Ishikawa (cell line): ENCODE results near the gene KRTAP4-9.
A peak's percentile ranks its signal among the peaks of the same experiment; 100 is the strongest.

Experiments used
- CEBPB ChIP-seq: IDR thresholded peaks from 2 replicates; pipeline ENCODE4 v1.6.1; 2012
- CREB1 ChIP-seq: IDR thresholded peaks from 2 replicates; pipeline ENCODE4 v1.6.1; 2012; ENCODE audit warnings: low read depth
- EGR1 ChIP-seq: IDR thresholded peaks from 2 replicates; pipeline ENCODE4 v1.6.1; 2012
- EP300 ChIP-seq: IDR thresholded peaks from 2 replicates; pipeline ENCODE4 v1.6.1; 2012; ENCODE audit warnings: borderline replicate concordance
- FOXM1 ChIP-seq: IDR thresholded peaks from 2 replicates; pipeline ENCODE4 v1.6.1; 2012; ENCODE audit warnings: low read depth, borderline replicate concordance
- NFIC ChIP-seq: IDR thresholded peaks from 2 replicates; pipeline ENCODE4 v1.6.1; 2012
- RAD21 ChIP-seq: IDR thresholded peaks from 2 replicates; pipeline ENCODE4 v1.6.1; 2012; ENCODE audit warnings: low read depth
- TAF1 ChIP-seq: IDR thresholded peaks from 2 replicates; pipeline ENCODE4 v1.6.1; 2012; ENCODE audit warnings: low read depth, mild to moderate bottlenecking
- TCF12 ChIP-seq: IDR thresholded peaks from 2 replicates; pipeline ENCODE4 v1.6.1; 2012; ENCODE audit warnings: low read depth
- TEAD4 ChIP-seq: IDR thresholded peaks from 2 replicates; pipeline ENCODE4 v1.6.1; 2012
- YY1 ChIP-seq: IDR thresholded peaks from 2 replicates; pipeline ENCODE4 v1.6.1; 2012; ENCODE audit warnings: low read depth
- ZBTB7A ChIP-seq: IDR thresholded peaks from 2 replicates; pipeline ENCODE4 v1.6.1; 2012; ENCODE audit warnings: low read depth
- TF ChIP-seq, protein P1 (sequence below): IDR thresholded peaks from 2 replicates; pipeline ENCODE4 v1.6.1; 2012
- TF ChIP-seq, protein P2 (sequence below): IDR thresholded peaks from 2 replicates; pipeline ENCODE4 v1.6.1; 2012; ENCODE audit warnings: low read depth, mild to moderate bottlenecking
- TF ChIP-seq, protein P3 (sequence below): IDR thresholded peaks from 2 replicates; pipeline ENCODE4 v1.6.1; 2012

KRTAP4-9 gene

DNA sequence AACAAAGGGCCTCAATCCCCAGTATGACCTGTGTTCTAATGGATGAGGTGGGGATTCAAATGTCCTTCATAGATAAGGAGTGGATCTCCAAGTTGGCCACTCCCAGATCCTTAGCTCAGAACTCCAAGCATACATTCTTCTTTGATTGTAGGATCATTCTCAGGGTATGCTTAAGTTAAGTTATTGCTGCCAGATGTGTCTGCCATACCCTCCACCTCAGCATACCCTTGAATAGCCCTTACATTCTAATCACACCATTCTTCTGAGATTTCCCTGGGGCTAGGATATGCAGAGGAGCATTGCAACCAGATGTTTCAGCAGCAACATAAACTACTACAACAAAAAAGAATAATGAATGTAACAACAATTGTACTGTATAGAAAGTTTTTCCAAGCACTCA, 37.9 kb upstream of the KRTAP4-9 start:
- TF ChIP-seq, protein P1, sequence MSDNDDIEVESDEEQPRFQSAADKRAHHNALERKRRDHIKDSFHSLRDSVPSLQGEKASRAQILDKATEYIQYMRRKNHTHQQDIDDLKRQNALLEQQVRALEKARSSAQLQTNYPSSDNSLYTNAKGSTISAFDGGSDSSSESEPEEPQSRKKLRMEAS = no peak
- TF ChIP-seq NFIC (no peak), CREB1 (no peak)

DNA sequence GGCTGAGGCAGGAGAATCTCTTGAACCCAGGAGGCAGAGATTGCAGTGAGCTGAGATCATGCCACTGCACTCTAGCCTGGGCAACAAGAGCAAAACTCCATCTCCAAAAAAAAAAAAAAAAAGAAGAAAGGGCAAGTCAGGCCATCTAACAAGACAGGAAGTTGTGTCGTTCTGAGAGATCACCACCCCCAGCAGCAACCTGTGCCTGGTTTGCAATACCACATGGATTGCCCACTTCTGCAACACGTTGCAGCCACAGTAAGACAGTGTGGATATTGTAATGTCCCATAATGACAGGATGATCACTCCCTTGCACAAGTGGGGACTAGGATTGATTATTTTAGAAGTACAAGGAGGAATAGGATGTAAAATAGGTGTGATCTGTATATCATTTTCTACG, 36.2 kb upstream of the KRTAP4-9 start:
- TF ChIP-seq, protein P2, sequence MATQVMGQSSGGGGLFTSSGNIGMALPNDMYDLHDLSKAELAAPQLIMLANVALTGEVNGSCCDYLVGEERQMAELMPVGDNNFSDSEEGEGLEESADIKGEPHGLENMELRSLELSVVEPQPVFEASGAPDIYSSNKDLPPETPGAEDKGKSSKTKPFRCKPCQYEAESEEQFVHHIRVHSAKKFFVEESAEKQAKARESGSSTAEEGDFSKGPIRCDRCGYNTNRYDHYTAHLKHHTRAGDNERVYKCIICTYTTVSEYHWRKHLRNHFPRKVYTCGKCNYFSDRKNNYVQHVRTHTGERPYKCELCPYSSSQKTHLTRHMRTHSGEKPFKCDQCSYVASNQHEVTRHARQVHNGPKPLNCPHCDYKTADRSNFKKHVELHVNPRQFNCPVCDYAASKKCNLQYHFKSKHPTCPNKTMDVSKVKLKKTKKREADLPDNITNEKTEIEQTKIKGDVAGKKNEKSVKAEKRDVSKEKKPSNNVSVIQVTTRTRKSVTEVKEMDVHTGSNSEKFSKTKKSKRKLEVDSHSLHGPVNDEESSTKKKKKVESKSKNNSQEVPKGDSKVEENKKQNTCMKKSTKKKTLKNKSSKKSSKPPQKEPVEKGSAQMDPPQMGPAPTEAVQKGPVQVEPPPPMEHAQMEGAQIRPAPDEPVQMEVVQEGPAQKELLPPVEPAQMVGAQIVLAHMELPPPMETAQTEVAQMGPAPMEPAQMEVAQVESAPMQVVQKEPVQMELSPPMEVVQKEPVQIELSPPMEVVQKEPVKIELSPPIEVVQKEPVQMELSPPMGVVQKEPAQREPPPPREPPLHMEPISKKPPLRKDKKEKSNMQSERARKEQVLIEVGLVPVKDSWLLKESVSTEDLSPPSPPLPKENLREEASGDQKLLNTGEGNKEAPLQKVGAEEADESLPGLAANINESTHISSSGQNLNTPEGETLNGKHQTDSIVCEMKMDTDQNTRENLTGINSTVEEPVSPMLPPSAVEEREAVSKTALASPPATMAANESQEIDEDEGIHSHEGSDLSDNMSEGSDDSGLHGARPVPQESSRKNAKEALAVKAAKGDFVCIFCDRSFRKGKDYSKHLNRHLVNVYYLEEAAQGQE = no peak
- TF ChIP-seq TCF12 (no peak), EP300 (no peak), NFIC (no peak), ZBTB7A (no peak), CEBPB (no peak), TEAD4 (no peak), YY1 (no peak)

DNA sequence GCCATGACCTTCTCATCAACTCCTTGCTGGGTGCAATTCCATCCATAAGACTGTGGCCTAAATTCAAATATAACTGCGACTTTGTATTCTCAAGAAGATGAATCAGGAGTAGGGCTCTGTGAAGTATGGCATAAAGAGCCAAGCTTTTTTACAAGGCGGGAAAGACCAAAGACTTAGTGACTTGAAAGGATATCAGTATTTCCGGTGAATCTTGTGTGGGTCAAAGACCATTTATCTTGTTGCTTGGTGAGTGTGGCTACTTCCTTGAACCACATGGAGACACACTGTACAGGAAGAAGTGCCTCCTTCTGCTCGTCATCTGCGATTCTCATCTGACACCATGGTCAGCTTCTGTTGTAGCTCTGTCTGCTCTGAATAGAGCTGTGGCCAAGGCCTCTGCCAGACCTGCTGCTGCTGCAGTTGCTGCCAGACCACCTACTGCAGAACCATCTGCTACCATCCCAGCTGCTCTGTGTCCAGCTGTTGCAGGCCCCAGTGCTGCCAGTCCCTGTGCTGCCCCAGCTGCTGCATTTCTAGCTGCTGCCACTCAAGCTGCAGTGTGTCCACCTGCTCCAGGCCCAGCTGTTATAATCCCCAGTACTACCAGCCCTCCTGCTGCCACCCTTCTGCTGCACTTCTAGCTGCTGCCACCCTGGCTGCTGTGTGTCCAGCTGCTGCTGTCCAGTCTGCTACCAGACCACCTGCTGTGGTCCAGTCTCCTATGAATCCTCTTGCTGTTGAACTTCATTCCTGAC, 33.4 kb upstream of the KRTAP4-9 start:
- TF ChIP-seq, protein P2 = 0 out of 2 replicates have a peak, but pooled peaks have one; percentile 10
- TF ChIP-seq ZBTB7A = no peak

DNA sequence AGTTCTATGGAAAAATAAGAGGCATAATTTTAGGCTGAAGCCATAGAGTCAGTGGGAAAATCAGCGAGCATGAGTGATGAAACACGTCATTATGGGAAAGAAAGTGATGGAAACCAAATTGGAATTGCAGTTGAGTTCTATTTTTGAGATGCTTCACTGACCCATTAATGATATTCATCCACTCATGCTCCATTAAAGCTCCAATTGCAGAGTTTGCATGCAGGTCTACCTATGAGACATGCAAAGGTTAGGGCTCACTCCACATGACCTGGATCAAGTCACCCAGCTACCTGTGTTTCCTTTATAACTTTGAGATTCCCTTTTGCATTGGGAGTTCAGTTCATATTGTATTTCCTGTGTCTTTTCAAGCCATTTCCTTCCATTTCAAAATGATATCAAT, 31.5 kb upstream of the KRTAP4-9 start:
- no peak for TF ChIP-seq CREB1
- no peak for TF ChIP-seq CEBPB
- TF ChIP-seq TCF12 = no peak
- TF ChIP-seq, protein P3, sequence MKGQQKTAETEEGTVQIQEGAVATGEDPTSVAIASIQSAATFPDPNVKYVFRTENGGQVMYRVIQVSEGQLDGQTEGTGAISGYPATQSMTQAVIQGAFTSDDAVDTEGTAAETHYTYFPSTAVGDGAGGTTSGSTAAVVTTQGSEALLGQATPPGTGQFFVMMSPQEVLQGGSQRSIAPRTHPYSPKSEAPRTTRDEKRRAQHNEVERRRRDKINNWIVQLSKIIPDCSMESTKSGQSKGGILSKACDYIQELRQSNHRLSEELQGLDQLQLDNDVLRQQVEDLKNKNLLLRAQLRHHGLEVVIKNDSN = no peak
- TF ChIP-seq TEAD4 = no peak
- TF ChIP-seq ZBTB7A = no peak
- no peak for TF ChIP-seq YY1
- no peak for TF ChIP-seq EP300
- TF ChIP-seq, protein P1 = no peak
- TF ChIP-seq TAF1 = no peak
- TF ChIP-seq, protein P2 = no peak

DNA sequence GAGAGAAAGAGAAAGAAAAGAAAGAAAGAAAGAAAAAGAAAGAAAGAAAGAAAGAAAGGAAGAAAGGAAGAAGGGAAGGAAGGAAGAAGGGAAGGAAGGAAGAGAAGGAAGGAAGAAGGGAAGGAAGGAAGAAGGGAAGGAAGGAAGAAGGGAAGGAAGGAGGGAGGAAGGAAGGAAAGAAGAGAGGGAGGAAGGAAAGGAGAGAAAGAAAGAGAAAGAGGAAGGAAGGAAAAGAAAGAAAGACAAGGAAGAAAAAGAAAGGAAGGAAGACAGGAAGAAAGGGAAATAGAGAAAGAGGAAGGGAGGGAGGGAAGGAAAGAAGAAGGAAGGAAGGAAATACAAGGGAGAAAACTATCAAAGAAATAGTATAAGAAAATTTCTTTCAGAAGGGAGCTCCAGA, 28.4 kb upstream of the KRTAP4-9 start:
- TF ChIP-seq TEAD4 (no peak), CEBPB (no peak), YY1 (no peak), ZBTB7A (no peak), CREB1 (no peak), FOXM1 (no peak), RAD21 (no peak), EGR1 (no peak), TAF1 (no peak)
- TF ChIP-seq, protein P1 = no peak

DNA sequence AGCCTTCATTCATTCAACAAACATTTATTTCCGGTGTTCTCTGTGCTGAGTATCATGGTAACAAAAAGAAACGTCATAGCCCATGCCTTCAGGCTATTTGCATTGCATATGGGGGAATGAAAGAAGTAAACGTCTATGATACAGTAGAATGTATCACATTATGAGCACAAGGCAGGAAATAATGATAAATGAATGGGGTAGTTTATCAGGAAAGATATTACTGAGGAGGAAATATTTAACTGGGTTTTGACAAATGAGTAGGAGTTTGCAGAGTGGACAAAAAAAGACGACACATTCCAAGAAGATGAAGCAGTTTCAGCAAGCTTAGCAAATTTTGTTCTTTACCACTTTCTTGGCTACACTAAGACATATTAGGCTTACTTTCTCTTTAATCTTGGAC, 22.6 kb upstream of the KRTAP4-9 start:
- TF ChIP-seq NFIC (no peak), EP300 (no peak), EGR1 (no peak), RAD21 (no peak), FOXM1 (no peak), YY1 (no peak), CEBPB (no peak), TEAD4 (no peak), CREB1 (no peak), TCF12 (no peak), TAF1 (no peak), ZBTB7A (no peak)
- TF ChIP-seq, protein P3 = no peak
- TF ChIP-seq, protein P1 = no peak
- TF ChIP-seq, protein P2 = no peak
